Esophagus muscularis mucosa (tissue), 4 donors: ENCODE results near the gene IAH1. TPM values are rescaled to one million over a fixed set of nuclear protein-coding genes. Genes with fewer than 3 reads are reported as not detected.
A peak's percentile ranks its signal among the peaks of the same experiment; 100 is the strongest.

Experiments used
- DNase-seq: peaks from one replicate; pipeline ENCODE4 v3.0.0-alpha.2; 2017; ENCODE audit errors: extremely low spot score
- H3K27ac ChIP-seq, 4 donors: fragments of 200-600 bp; sonication (generic); replicated peaks in 1 of 4; 1 replicate in 3 of 4; 2 replicates in 1 of 4; pipeline ENCODE4 v1.5.1; 2016 to 2019; ENCODE audit warnings: mild to moderate bottlenecking in 1 of 4
- H3K27me3 ChIP-seq, 4 donors: fragments of 200-600 bp; sonication (generic); one replicate each; pipeline versions ENCODE4 v1.5.1 to v1.6.0; 2016 to 2019
- H3K36me3 ChIP-seq, 4 donors: fragments of 200-600 bp; sonication (generic); one replicate each; pipeline ENCODE4 v1.5.1; 2016 to 2019
- H3K4me1 ChIP-seq, 4 donors: fragments of 200-600 bp; sonication (generic); one replicate each; pipeline ENCODE4 v1.5.1; 2016 to 2019
- H3K4me3 ChIP-seq, 4 donors: fragments of 200-600 bp; sonication (generic); 1 replicate in 2 of 4; 2 replicates in 2 of 4; pipeline ENCODE4 v1.5.1; 2016 to 2019; ENCODE audit warnings: mild to moderate bottlenecking in 4 of 4, moderate library complexity in 1 of 4
- H3K9me3 ChIP-seq, 4 donors: fragments of 200-600 bp; sonication (generic); 1 replicate in 3 of 4; 2 replicates in 1 of 4; pipeline ENCODE4 v1.5.1; 2016 to 2019
- CTCF ChIP-seq, 3 experiments: fragments of 200-600 bp in 2 of 3; fragments of 450-650 bp in 1 of 3; sonication (generic) in 2 of 3; IDR thresholded peaks; one replicate each; pipeline ENCODE4 v1.5.1; 2017 to 2019; ENCODE audit warnings: antibody characterized with exemption in 3 of 3, mild to moderate bottlenecking in 2 of 3, moderate library complexity in 1 of 3
- EP300 ChIP-seq: sonication (generic); formaldehyde crosslinking; IDR thresholded peaks from one replicate; pipeline ENCODE4 v1.6.1; 2017; ENCODE audit warnings: antibody characterized with exemption
- POLR2A ChIP-seq: fragments of 450-650 bp; IDR thresholded peaks from one replicate; pipeline ENCODE4 v1.6.1; 2017; ENCODE audit warnings: antibody characterized with exemption, moderate library complexity, mild to moderate bottlenecking, low read depth
- POLR2AphosphoS5 ChIP-seq, 2 donors: sonication (generic); formaldehyde crosslinking; IDR thresholded peaks; one replicate each; pipeline ENCODE4 v1.6.1; 2017; ENCODE audit warnings: antibody characterized with exemption in 2 of 2
- WGBS: methylation state at CpG from one replicate; pipeline ENCODE4 v1.1.5; 2018; 5-methylcytosine and 5-hydroxymethylcytosine counted together
- intact Hi-C: fragments of 100-400 bp; cut with DNase I; formaldehyde crosslinking; loops from one replicate; pipeline ENCODE4 v1.15.1; 2023
- total RNA-seq, 4 donors: library from RNA; depleted of rRNA; stranded (reverse); fragments of >200 nt; gene quantifications; one replicate each; pipeline versions ENCODE4 v1.1.0 to v1.2.1, GENCODE V29; 2016

IAH1 gene
- total RNA-seq, 4 donors from 2014 or later = 53.0 to 101 (median 66.8) TPM

- TF ChIP-seq POLR2AphosphoS5 (IDR thresholded peaks at IDR 0.05) = no peak
- TF ChIP-seq EP300 = no peak
- TF ChIP-seq POLR2A = no peak
- TF ChIP-seq CTCF (IDR thresholded peaks at IDR 0.05) = no peak
- intact Hi-C loops = loop anchor here (5.0 to 10.0 kb wide), 3 partner anchors 53 to 157 kb away; partner anchors contain the start of genes CPSF3, ITGB1BP1 and YWHAQ
Observed at GRCh38 chr2:9477914-9478313, 3.6 kb downstream of the IAH1 start.

GRCh38 chr2:9478526-9478925 is 4.2 kb downstream of the IAH1 start:
- 74% methylated on average over 3 of the region's 3 CpGs for WGBS
- Histone ChIP-seq H3K27ac (peak overlapping the region in 2 of 4 donors; percentile 16 to 17), H3K36me3 (peaks cover 33 to 51% (median 43%) of the 10 kb centered on the region in 4 donors)

More at GRCh38 chr2:9477914-9478313, 3.6 kb downstream of the IAH1 start:
- Histone ChIP-seq H3K4me3 (no peak overlapping the region), H3K9me3 (no peaks in the 10 kb centered on the region), H3K27ac (peak overlapping the region in 1 of 4 donors; percentile 17), H3K4me1 (peaks cover 22 to 48% (median 45%) of the 10 kb centered on the region in 4 donors), H3K36me3 (peaks cover 27 to 45% (median 37%) of the 10 kb centered on the region in 4 donors), H3K27me3 (no peaks in the 10 kb centered on the region)
- WGBS = 80% methylated on average over 7 of the region's 7 CpGs
- DNase-seq = no peak

GRCh38 chr2:9480157-9480556 is 5.8 kb downstream of the IAH1 start:
- no peak for DNase-seq
- peaks cover 16 to 36% (median 34%) of the 10 kb centered on the region in 4 donors for H3K4me1 ChIP-seq
- peaks cover 49 to 67% (median 59%) of the 10 kb centered on the region in 4 donors for H3K36me3 ChIP-seq
- no peak overlapping the region for H3K27ac ChIP-seq
- no peaks in the 10 kb centered on the region for H3K9me3 ChIP-seq
- intact Hi-C loops = no loop called here
- TF ChIP-seq POLR2A = no peak
- H3K27me3 ChIP-seq = no peaks in the 10 kb centered on the region
- no peak overlapping the region for H3K4me3 ChIP-seq
- WGBS = 96% methylated on average over 4 of the region's 4 CpGs

More at GRCh38 chr2:9478526-9478925, 4.2 kb downstream of the IAH1 start:
- Histone ChIP-seq H3K9me3 (no peaks in the 10 kb centered on the region), H3K27me3 (no peaks in the 10 kb centered on the region), H3K4me1 (peaks cover 22 to 45% (median 41%) of the 10 kb centered on the region in 4 donors), H3K4me3 (no peak overlapping the region)
- no peak for DNase-seq
- intact Hi-C loops = loop anchor here (5.0 to 10.0 kb wide), 3 partner anchors 54 to 156 kb away; partner anchors contain the start of genes CPSF3, ITGB1BP1 and YWHAQ
- TF ChIP-seq POLR2AphosphoS5 (IDR thresholded peaks at IDR 0.05) = no peak
- no peak for TF ChIP-seq POLR2A
- TF ChIP-seq EP300 = no peak
- no peak for TF ChIP-seq CTCF (IDR thresholded peaks at IDR 0.05)

- no peak overlapping the region for H3K27ac ChIP-seq
- peaks cover 76 to 96% (median 85%) of the 10 kb centered on the region in 4 donors for H3K36me3 ChIP-seq
- H3K4me1 ChIP-seq = peaks cover 5 to 8% (median 7%) of the 10 kb centered on the region in 4 donors
- no peaks in the 10 kb centered on the region for H3K27me3 ChIP-seq
- DNase-seq = no peak
- no peak overlapping the region for H3K4me3 ChIP-seq
- no peak for TF ChIP-seq CTCF (IDR thresholded peaks at IDR 0.05)
- TF ChIP-seq POLR2AphosphoS5 (IDR thresholded peaks at IDR 0.05) = no peak
- H3K9me3 ChIP-seq = no peaks in the 10 kb centered on the region
- intact Hi-C loops = no loop called here
Observed at GRCh38 chr2:9483107-9483506, 8.8 kb downstream of the IAH1 start.

GRCh38 chr2:9484533-9484932 is 10.2 kb downstream of the IAH1 start:
- H3K27ac ChIP-seq = no peak overlapping the region
- H3K4me3 ChIP-seq = no peak overlapping the region
- H3K4me1 ChIP-seq = no peaks in the 10 kb centered on the region
- no peaks in the 10 kb centered on the region for H3K27me3 ChIP-seq
- H3K36me3 ChIP-seq = peaks cover 84 to 100% (median 96%) of the 10 kb centered on the region in 4 donors
- TF ChIP-seq EP300 (no peak), POLR2AphosphoS5 (IDR thresholded peaks at IDR 0.05) (peak in 1 of 2 donors; percentile 18)
- intact Hi-C loops = no loop called here
- H3K9me3 ChIP-seq = no peaks in the 10 kb centered on the region
- 69% methylated on average over 5 of the region's 5 CpGs for WGBS
- DNase-seq = no peak
